Transverse colon (tissue), 4 donors: ENCODE results near the gene KIF16B.

Experiments
- POLR2A ChIP-seq: fragments of 450-650 bp; IDR thresholded peaks from one replicate; pipeline ENCODE4 v1.6.1; 2016; ENCODE audit warnings: antibody characterized with exemption, mild to moderate bottlenecking, moderate library complexity
- POLR2AphosphoS5 ChIP-seq, 3 donors: sonication (generic); formaldehyde crosslinking; IDR thresholded peaks; one replicate each; pipeline ENCODE4 v1.6.1; 2016; ENCODE audit warnings: antibody characterized with exemption in 3 of 3
- TF ChIP-seq, protein P1 (sequence below), 5 experiments: fragments of 200-600 bp in 3 of 5; fragments of 450-650 bp in 2 of 5; sonication (generic) in 3 of 5; IDR thresholded peaks; 1 replicate in 2 of 5; 2 replicates in 3 of 5; pipeline ENCODE4 v1.5.1; 2016 to 2017; ENCODE audit warnings: antibody characterized with exemption in 5 of 5, inconsistent platforms in 3 of 5, mild to moderate bottlenecking in 2 of 5, moderate library complexity in 1 of 5

DNA sequence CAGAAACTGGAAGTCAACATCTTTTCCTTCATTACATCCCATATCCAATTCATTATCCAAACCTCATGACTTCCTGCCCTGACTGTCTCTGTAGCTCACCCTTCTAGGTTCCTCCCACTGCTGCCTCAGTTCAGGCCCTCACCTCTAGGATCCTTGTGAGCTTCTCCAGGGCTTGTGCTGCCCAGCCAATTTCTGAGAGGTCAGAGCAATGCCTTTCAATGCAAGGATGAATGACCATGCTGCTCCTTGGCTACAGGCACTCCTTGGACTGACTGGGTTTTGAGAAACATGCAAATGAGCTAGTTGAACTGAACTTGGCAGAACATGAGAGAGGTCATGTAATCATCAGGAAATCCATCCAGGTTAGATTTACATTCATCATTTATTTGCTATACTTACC lies 173.4 kb downstream of the KIF16B start:
- TF ChIP-seq, protein P1, sequence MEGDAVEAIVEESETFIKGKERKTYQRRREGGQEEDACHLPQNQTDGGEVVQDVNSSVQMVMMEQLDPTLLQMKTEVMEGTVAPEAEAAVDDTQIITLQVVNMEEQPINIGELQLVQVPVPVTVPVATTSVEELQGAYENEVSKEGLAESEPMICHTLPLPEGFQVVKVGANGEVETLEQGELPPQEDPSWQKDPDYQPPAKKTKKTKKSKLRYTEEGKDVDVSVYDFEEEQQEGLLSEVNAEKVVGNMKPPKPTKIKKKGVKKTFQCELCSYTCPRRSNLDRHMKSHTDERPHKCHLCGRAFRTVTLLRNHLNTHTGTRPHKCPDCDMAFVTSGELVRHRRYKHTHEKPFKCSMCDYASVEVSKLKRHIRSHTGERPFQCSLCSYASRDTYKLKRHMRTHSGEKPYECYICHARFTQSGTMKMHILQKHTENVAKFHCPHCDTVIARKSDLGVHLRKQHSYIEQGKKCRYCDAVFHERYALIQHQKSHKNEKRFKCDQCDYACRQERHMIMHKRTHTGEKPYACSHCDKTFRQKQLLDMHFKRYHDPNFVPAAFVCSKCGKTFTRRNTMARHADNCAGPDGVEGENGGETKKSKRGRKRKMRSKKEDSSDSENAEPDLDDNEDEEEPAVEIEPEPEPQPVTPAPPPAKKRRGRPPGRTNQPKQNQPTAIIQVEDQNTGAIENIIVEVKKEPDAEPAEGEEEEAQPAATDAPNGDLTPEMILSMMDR (IDR thresholded peaks at IDR 0.05), result no peak
- TF ChIP-seq POLR2AphosphoS5 (IDR thresholded peaks at IDR 0.05) (no peak), POLR2A (no peak)
